ENCODE data around the gene ITGB4.

GRCh38 chr17:75767881-75768280 lies 46.6 kb downstream of the ITGB4 start:
- TF ChIP-seq POLR2AphosphoS5 (IDR thresholded peaks at IDR 0.05) = no peak
- TF ChIP-seq, protein P1, sequence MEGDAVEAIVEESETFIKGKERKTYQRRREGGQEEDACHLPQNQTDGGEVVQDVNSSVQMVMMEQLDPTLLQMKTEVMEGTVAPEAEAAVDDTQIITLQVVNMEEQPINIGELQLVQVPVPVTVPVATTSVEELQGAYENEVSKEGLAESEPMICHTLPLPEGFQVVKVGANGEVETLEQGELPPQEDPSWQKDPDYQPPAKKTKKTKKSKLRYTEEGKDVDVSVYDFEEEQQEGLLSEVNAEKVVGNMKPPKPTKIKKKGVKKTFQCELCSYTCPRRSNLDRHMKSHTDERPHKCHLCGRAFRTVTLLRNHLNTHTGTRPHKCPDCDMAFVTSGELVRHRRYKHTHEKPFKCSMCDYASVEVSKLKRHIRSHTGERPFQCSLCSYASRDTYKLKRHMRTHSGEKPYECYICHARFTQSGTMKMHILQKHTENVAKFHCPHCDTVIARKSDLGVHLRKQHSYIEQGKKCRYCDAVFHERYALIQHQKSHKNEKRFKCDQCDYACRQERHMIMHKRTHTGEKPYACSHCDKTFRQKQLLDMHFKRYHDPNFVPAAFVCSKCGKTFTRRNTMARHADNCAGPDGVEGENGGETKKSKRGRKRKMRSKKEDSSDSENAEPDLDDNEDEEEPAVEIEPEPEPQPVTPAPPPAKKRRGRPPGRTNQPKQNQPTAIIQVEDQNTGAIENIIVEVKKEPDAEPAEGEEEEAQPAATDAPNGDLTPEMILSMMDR (IDR thresholded peaks at IDR 0.05) = no peak

Data from transverse colon (tissue), 4 donors.